Choroid plexus epithelial cell (primary cell): ENCODE results near the gene MAFF.
"Not testable (repeated sequence)": the region's sequence is repeated elsewhere in the genome, so short reads cannot be mapped to it uniquely, and the experiment has no call there.

Source experiments
- DNase-seq: peaks from one replicate; pipeline ENCODE4 v3.0.0-alpha.2; 2010; ENCODE audit warnings: low read depth
- H3K4me3 ChIP-seq: 2 replicates; pipeline ENCODE4 v1.5.1; 2011; ENCODE audit warnings: low read depth, mild to moderate bottlenecking, control low read depth, low read length, moderate library complexity
- TF ChIP-seq, protein P1 (sequence below): conservative IDR thresholded peaks from 2 replicates; pipeline ENCODE4 v1.5.1; 2011; ENCODE audit warnings: low read depth, mild to moderate bottlenecking, control low read depth, inconsistent platforms, low read length, moderate library complexity

The MAFF gene

DNA sequence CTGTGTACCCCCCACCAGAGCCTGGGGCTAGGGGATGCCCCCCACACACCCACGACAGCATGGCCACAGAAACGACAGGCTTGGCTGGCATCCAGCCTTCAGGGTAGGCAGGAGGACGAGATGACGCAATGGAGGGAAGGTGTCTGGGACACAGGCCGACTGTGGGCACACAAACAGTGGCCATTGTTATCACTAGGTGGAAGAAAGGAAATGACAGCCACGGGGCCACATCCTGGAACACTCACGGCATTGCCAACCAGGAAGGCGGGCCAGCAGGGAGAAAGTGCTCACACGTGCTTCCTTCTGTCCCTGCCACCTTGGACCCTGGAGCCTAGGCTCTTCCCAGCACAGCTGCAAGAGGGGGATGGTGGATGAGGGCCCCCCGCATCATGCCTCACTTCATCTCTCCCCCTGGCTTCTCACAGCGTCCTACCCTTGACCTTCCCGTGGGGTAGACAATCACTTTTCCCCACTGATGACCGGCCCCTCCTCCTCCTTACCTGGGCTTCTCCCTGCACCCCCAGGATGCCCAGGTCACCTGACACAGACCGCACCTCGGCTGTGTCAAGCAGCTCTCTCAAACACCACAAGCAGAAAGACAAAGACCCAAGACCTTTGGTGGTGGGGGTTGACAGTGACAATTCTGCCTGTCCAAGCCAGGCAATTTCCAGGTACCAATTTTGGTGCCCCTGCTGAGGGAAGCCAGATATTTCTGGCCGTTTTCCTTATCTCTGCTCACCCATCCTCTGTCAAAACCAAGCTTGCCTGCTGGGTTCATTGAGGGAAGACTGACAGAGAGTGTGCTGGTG, 28.8 kb upstream of the MAFF start:
- H3K4me3 ChIP-seq: no peak overlapping the region
- no peak for DNase-seq

DNA sequence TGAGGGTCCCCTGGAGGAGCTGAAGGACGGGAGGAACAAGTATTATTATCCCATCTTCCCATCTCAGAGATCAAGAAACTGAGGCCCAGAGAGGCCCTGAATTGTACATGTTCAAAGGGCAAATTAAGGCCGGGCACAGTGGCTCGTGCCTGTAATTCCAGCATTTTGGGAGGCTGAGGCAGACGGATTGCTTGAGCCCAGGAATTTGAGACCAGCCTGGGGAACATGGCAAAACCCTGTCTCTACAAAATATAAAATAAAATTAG, 28.2 kb upstream of the MAFF start:
- TF ChIP-seq, protein P1, sequence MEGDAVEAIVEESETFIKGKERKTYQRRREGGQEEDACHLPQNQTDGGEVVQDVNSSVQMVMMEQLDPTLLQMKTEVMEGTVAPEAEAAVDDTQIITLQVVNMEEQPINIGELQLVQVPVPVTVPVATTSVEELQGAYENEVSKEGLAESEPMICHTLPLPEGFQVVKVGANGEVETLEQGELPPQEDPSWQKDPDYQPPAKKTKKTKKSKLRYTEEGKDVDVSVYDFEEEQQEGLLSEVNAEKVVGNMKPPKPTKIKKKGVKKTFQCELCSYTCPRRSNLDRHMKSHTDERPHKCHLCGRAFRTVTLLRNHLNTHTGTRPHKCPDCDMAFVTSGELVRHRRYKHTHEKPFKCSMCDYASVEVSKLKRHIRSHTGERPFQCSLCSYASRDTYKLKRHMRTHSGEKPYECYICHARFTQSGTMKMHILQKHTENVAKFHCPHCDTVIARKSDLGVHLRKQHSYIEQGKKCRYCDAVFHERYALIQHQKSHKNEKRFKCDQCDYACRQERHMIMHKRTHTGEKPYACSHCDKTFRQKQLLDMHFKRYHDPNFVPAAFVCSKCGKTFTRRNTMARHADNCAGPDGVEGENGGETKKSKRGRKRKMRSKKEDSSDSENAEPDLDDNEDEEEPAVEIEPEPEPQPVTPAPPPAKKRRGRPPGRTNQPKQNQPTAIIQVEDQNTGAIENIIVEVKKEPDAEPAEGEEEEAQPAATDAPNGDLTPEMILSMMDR: no peak
- DNase-seq: no peak
- H3K4me3 ChIP-seq: no peak overlapping the region

More for the DNA sequence above, 28.8 kb upstream of the MAFF start:
- TF ChIP-seq, protein P1: no peak

DNA sequence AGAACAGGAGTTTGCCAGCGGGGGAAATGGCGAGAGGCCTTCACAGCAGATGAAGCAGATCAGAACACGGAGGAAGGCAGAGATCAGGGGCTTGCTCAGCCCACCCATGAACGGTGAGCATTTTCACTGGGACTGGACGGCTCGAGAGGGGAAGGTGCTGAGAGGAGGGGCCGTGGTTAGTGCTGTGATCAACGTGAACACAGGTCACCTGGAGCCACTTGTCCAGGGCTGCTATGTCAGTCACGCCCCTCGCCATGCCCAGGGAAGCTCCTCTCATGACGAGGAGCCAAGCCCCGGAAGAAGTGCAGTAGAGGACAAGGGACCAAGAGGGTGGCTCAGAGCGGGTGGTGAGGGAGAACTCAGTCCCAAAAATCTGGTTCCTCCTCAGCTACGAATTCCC, 27.2 kb upstream of the MAFF start:
- no peak overlapping the region for H3K4me3 ChIP-seq
- TF ChIP-seq, protein P1: no peak
- DNase-seq: no peak

DNA sequence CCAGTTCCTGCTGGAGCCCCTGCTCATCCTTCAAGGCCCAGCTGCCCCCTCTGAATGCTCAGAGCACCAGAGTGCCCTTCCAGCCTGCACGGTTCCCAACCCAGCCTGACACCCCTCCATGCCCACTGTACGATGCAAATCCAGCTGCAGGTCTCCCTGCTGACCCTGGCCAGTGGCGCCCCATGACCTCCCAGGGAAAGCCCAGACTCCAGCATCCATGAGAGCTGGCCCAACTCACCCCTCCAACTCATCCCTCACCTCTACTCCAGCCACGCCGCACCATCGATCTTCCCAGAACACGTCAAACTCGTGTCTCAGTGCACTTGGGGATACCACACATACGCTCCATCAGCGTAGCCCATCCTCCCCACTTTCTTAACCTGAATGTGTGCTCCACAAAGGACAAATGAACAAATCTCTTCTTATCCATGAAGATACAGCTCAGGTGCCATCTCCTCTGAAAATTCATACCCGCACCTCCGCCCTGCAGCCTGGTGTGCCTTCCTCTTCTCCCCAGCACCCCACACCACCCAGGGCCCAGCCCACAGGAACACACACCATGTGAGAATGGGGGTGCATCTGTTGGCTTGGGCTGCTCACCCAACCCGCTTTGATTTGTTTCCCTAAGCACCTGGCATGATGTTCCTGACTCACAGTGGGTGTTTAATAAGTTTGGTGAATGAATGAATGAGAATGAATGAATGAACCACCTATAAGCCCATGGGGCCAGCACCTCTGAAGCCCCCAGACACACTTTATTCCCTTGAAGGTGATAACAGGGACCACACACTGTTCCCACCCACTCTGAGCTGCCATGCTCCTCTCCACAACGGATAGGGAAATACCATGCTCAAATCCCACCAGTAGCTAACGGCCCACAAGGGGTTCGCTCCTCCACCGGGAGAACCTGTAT, 26.3 kb upstream of the MAFF start:
- TF ChIP-seq, protein P1: no peak
- DNase-seq: no peak
- no peak overlapping the region for H3K4me3 ChIP-seq

DNA sequence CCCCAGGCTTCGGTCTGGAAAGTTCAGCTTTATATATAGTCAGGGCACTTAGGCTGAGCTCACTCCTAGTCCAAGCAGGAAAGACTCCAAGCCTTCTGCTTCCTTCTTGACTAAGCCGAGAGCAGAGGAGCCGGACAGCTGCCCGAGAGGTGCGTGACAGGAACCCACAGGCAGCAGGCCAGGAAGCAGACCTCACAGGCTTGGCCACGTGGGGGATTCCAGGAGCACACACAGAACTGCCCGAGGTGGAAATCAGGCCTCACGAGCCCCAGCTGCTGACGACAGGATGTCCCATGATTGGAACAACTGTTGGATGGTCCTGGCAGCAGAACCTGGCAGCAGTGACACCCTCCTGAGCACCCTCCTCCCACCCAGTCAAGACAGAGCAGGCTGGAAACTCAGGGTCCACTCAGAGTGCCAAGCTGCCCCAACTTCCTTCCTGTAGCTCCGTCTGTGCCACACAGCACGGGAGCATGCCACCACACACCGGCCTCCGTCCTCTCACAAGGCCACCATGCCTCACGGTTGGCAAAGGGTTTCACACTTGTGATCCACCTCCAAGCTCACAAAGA, 25.5 kb upstream of the MAFF start:
- TF ChIP-seq, protein P1: no peak
- H3K4me3 ChIP-seq: no peak overlapping the region
- peak; percentile 92 for DNase-seq

DNA sequence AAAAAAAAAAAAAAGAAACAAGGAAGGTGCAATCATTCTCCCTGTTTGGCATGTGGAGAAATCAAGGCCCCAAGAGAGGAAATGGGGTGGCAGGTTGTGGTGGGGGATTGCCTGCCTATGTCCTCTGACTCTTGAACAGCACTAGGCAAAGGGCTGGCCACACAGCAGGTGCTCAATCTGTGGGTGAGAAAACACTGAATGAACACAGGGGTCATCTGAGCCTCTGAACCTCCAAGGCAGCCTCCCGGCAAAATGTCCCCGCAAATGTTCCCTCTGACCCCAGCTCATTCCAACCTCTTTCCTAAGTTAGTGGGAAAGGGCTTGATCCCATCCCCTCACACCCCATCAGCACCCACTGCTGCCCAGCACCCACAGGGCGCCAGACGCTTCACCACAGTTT, 24.8 kb upstream of the MAFF start:
- H3K4me3 ChIP-seq: no peak overlapping the region
- TF ChIP-seq, protein P1: no peak
- no peak for DNase-seq

DNA sequence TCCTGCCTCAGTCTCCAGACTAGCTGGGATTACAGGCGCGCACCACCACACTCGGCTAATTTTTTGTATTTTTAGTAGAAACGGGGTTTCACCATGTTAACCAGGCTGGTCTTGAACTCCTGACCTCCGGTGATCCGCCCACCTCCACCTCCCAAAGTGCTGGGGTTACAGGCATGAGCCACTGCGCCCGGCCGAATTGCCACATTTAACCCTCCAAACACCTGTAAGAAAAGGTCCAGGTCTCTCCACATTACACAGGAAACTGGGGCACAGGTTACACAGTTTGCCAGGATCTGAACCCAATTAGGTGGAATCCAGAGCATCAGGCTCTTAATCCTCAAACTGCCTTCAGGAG, 24.2 kb upstream of the MAFF start:
- not testable (repeated sequence) for DNase-seq, H3K4me3 ChIP-seq
